OCI-LY1 (cell line): ENCODE measurements around the gene PIK3R1.

Experiments used
- EZH2 ChIP-seq: fragments of 200-600 bp; sonication (generic), shearing (Covaris generic); IDR thresholded peaks from 2 replicates; pipeline ENCODE4 v1.8.0; 2017; ENCODE audit warnings: borderline replicate concordance, mixed run types, mild to moderate bottlenecking, antibody characterized with exemption, low read length, moderate library complexity, mixed read lengths
- TF ChIP-seq, protein P1 (sequence below): fragments of 200-600 bp; sonication (generic), shearing (Covaris generic); IDR thresholded peaks from 2 replicates; pipeline ENCODE4 v1.5.1; 2017; ENCODE audit warnings: mild to moderate bottlenecking, antibody characterized with exemption, low read length, moderate library complexity, mixed read lengths

GRCh38 chr5:68266457-68266856 lies 50.9 kb downstream of the PIK3R1 start:
- no peak for TF ChIP-seq EZH2
- TF ChIP-seq, protein P1, sequence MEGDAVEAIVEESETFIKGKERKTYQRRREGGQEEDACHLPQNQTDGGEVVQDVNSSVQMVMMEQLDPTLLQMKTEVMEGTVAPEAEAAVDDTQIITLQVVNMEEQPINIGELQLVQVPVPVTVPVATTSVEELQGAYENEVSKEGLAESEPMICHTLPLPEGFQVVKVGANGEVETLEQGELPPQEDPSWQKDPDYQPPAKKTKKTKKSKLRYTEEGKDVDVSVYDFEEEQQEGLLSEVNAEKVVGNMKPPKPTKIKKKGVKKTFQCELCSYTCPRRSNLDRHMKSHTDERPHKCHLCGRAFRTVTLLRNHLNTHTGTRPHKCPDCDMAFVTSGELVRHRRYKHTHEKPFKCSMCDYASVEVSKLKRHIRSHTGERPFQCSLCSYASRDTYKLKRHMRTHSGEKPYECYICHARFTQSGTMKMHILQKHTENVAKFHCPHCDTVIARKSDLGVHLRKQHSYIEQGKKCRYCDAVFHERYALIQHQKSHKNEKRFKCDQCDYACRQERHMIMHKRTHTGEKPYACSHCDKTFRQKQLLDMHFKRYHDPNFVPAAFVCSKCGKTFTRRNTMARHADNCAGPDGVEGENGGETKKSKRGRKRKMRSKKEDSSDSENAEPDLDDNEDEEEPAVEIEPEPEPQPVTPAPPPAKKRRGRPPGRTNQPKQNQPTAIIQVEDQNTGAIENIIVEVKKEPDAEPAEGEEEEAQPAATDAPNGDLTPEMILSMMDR, result no peak
